Astrocyte of the cerebellum (primary cell): ENCODE results near the gene DPP7.

Experiments
- DNase-seq: peaks from one replicate; pipeline ENCODE4 v3.0.0-alpha.2; 2011; ENCODE audit warnings: low read depth
- H3K4me3 ChIP-seq: 2 replicates; pipeline ENCODE4 v1.5.1; 2011; ENCODE audit warnings: mild to moderate bottlenecking, low read depth, low read length, moderate library complexity
- CTCF ChIP-seq: IDR thresholded peaks from 2 replicates; pipeline ENCODE4 v1.5.1; 2012; ENCODE audit warnings: low read length, low read depth, moderate library complexity, mild to moderate bottlenecking; ENCODE audit errors: missing control alignments
- in situ Hi-C: cut with HindIII; loops from 2 replicates; pipeline ENCODE4 v1.10.0; 2017; ENCODE audit warnings: low sequenced_read_pairs

DPP7 gene

GRCh38 chr9:137148242-137148641 is 33.7 kb upstream of the DPP7 start:
- no peak overlapping the region for H3K4me3 ChIP-seq
- in situ Hi-C loops: no loop called here
- DNase-seq: no peak
- no peak for TF ChIP-seq CTCF

GRCh38 chr9:137147793-137148160 is 33.2 kb upstream of the DPP7 start:
- in situ Hi-C loops: no loop called here
- no peak overlapping the region for H3K4me3 ChIP-seq
- no peak for DNase-seq
- TF ChIP-seq CTCF: no peak

GRCh38 chr9:137147091-137147792 is 32.7 kb upstream of the DPP7 start:
- in situ Hi-C loops: no loop called here
- no peak for DNase-seq
- TF ChIP-seq CTCF: no peak
- H3K4me3 ChIP-seq: no peak overlapping the region

GRCh38 chr9:137146527-137146918 is 32.0 kb upstream of the DPP7 start:
- no peak for TF ChIP-seq CTCF
- DNase-seq: no peak
- in situ Hi-C loops: no loop called here
- H3K4me3 ChIP-seq: no peak overlapping the region

GRCh38 chr9:137145731-137146526 is 31.4 kb upstream of the DPP7 start:
- in situ Hi-C loops: no loop called here
- no peak for TF ChIP-seq CTCF
- no peak for DNase-seq
- no peak overlapping the region for H3K4me3 ChIP-seq

- DNase-seq: no peak
- no peak overlapping the region for H3K4me3 ChIP-seq
- TF ChIP-seq CTCF: no peak
- in situ Hi-C loops: no loop called here
These were observed 28.9 kb upstream of the DPP7 start for GRCh38 chr9:137143459-137143858.
